Prostate gland (tissue), 2 donors: ENCODE data around the gene ZXDC. TPM values are rescaled to one million over a fixed set of nuclear protein-coding genes. Genes with fewer than 3 reads are reported as not detected.

Source experiments
- DNase-seq: peaks from one replicate; pipeline ENCODE4 v3.0.0-alpha.2; 2019; ENCODE audit warnings: low spot score
- H3K27ac ChIP-seq, 2 donors: fragments of 200-600 bp; sonication (generic); 2 replicates each; pipeline ENCODE4 v1.5.1; 2017 to 2019
- H3K27me3 ChIP-seq: fragments of 200-600 bp; sonication (generic); replicated peaks from 2 replicates; pipeline ENCODE4 v1.5.1; 2019; ENCODE audit not compliant: insufficient read depth
- H3K36me3 ChIP-seq, 2 donors: fragments of 200-600 bp; sonication (generic); 1 replicate in 1 of 2; 2 replicates in 1 of 2; pipeline versions ENCODE4 v1.5.1 to v1.8.1; 2017 to 2019
- H3K4me1 ChIP-seq: fragments of 200-600 bp; sonication (generic); replicated peaks from 2 replicates; pipeline ENCODE4 v1.5.1; 2019
- H3K4me3 ChIP-seq, 2 donors: fragments of 200-600 bp; sonication (generic); 2 replicates each; pipeline ENCODE4 v1.5.1; 2017 to 2019
- H3K9me3 ChIP-seq: fragments of 200-600 bp; sonication (generic); 2 replicates; pipeline ENCODE4 v1.5.1; 2017
- CTCF ChIP-seq, 4 experiments: fragments of 200-600 bp in 2 of 4; fragments of 450-650 bp in 2 of 4; sonication (generic) in 2 of 4; IDR thresholded peaks; 1 replicate in 3 of 4; 2 replicates in 1 of 4; pipeline ENCODE4 v1.5.1; 2016 to 2019; ENCODE audit warnings: antibody characterized with exemption in 4 of 4, mild to moderate bottlenecking in 2 of 4, moderate library complexity in 2 of 4
- POLR2A ChIP-seq: fragments of 450-650 bp; IDR thresholded peaks from one replicate; pipeline ENCODE4 v1.6.1; 2016; ENCODE audit warnings: antibody characterized with exemption, mild to moderate bottlenecking
- POLR2AphosphoS5 ChIP-seq: sonication (generic); formaldehyde crosslinking; IDR thresholded peaks from one replicate; pipeline ENCODE4 v1.6.1; 2017; ENCODE audit warnings: antibody characterized with exemption
- WGBS: methylation state at CpG from one replicate; pipeline ENCODE4 v1.1.5; 2018; 5-methylcytosine and 5-hydroxymethylcytosine counted together
- intact Hi-C: fragments of 100-400 bp; cut with DNase I; formaldehyde crosslinking; loops from one replicate; pipeline ENCODE4 v1.14.2; 2022
- total RNA-seq, 2 donors: library from RNA; depleted of rRNA; stranded (reverse); fragments of >200 nt; gene quantifications; one replicate each; pipeline ENCODE4 v1.1.0, GENCODE V29; 2016

Gene ZXDC
- total RNA-seq, 2 donors from 2014 or later: 47.7 to 87.0 TPM

- H3K9me3 ChIP-seq: no peaks in the 10 kb centered on the region
- H3K4me1 ChIP-seq: no peaks in the 10 kb centered on the region
- no peak overlapping the region for H3K27ac ChIP-seq
- WGBS: 95% methylated on average over 15 of the region's 15 CpGs
- H3K4me3 ChIP-seq: no peak overlapping the region
- no peaks in the 10 kb centered on the region for H3K36me3 ChIP-seq
- H3K27me3 ChIP-seq: no peaks in the 10 kb centered on the region
- DNase-seq: no peak
- TF ChIP-seq POLR2A (no peak), POLR2AphosphoS5 (no peak), CTCF (IDR thresholded peaks at IDR 0.05) (no peak)
- intact Hi-C loops: no loop called here
Measured at GRCh38 chr3:126482503-126483255, 7.0 kb upstream of the ZXDC start.

- DNase-seq: no peak
- Histone ChIP-seq H3K4me1 (no peaks in the 10 kb centered on the region), H3K27ac (no peak overlapping the region), H3K4me3 (no peak overlapping the region), H3K9me3 (no peaks in the 10 kb centered on the region), H3K36me3 (no peaks in the 10 kb centered on the region), H3K27me3 (no peaks in the 10 kb centered on the region)
- intact Hi-C loops: no loop called here
- 88% methylated on average over 16 of the region's 16 CpGs for WGBS
- TF ChIP-seq CTCF (IDR thresholded peaks at IDR 0.05) (no peak), POLR2AphosphoS5 (no peak), POLR2A (no peak)
Measured at GRCh38 chr3:126481808-126482502, 6.3 kb upstream of the ZXDC start.

- no peak for DNase-seq
- Histone ChIP-seq H3K27me3 (no peaks in the 10 kb centered on the region), H3K4me3 (no peak overlapping the region), H3K4me1 (no peaks in the 10 kb centered on the region), H3K36me3 (no peaks in the 10 kb centered on the region), H3K9me3 (no peaks in the 10 kb centered on the region), H3K27ac (no peak overlapping the region)
- intact Hi-C loops: no loop called here
- WGBS: 51% methylated on average over 8 of the region's 8 CpGs
- TF ChIP-seq POLR2AphosphoS5: no peak
- TF ChIP-seq CTCF (IDR thresholded peaks at IDR 0.05): no peak
- no peak for TF ChIP-seq POLR2A
Measured at GRCh38 chr3:126480861-126481260, 5.2 kb upstream of the ZXDC start.

DNA sequence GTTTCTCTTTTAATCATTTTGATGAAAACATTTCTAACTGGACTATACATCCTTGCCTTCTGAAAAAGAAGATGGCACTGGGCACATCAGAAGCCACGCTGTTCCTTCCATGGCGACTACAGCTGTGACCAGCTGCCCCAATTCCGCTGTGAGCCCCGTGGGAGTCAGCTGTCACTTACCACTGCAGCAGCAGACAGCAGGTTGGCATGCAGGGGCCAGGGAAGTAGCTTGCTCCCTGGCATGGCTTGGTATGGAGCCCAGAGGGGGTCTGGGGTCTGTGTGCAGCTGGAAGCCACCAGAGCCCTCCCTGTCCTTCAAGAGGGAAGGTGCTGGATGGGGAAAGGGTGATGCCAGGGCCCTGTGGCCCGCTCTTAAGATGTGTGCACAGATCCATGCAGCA is 4.5 kb upstream of the ZXDC start:
- Histone ChIP-seq H3K36me3 (no peaks in the 10 kb centered on the region), H3K4me3 (no peak overlapping the region), H3K9me3 (no peaks in the 10 kb centered on the region), H3K27ac (no peak overlapping the region), H3K4me1 (no peaks in the 10 kb centered on the region), H3K27me3 (no peaks in the 10 kb centered on the region)
- intact Hi-C loops: no loop called here
- 89% methylated on average over 5 of the region's 5 CpGs for WGBS
- TF ChIP-seq POLR2A (no peak), POLR2AphosphoS5 (no peak), CTCF (IDR thresholded peaks at IDR 0.05) (no peak)
- DNase-seq: no peak

DNA sequence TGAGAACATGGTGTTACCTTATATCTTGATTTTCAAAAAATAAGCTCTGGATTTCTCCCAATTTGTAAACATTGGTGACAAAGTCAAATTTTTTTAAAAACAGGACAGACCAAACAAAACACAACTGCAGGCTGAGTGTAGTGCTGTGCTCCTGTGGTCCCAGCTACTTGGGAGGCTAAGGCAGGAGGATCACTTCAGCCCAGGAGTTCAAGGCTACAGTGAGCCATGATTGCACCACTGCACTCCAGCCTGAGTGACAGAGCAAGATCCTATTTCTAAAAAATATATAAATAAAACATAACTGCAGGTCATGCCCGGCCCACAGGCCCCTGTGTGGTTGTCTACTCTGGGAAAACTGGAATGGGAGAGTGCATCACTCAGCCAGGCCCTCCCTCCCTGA is 4.0 kb upstream of the ZXDC start:
- Histone ChIP-seq H3K4me3 (no peak overlapping the region), H3K4me1 (no peaks in the 10 kb centered on the region), H3K9me3 (no peaks in the 10 kb centered on the region), H3K27me3 (no peaks in the 10 kb centered on the region), H3K36me3 (no peaks in the 10 kb centered on the region), H3K27ac (no peak overlapping the region)
- 100% methylated on average over 1 of the region's 1 CpG for WGBS
- intact Hi-C loops: no loop called here
- DNase-seq: no peak
- TF ChIP-seq CTCF (IDR thresholded peaks at IDR 0.05) (no peak), POLR2A (no peak), POLR2AphosphoS5 (no peak)
